ENCODE data around the gene CBFB.
"Not testable (repeated sequence)": the region's sequence is repeated elsewhere in the genome, so short reads cannot be mapped to it uniquely, and the experiment has no call there.

The CBFB gene

GRCh38 chr16:67101311-67102082 is 72.5 kb downstream of the CBFB start:
- DNase-seq: no peak

DNA sequence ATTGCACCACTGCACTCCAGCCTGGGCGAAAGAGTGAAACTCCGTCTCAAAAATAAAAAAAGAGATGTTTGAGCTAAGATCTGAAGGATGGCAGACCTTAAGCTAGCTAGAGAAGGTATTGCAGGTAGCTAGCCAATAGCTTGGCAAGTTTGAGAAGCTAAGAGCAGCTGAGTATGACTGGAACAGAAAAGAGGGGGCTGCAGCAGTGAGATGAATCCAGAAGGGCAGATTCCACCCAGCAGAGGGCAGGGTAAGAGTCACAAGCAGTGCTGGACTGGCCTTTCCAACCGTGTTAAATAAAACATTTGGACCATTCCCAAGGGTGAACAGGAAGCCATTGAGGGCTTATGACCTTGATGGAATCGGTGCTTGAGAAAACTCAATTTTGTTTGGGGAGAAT is 75.1 kb downstream of the CBFB start:
- no peak for DNase-seq

DNA sequence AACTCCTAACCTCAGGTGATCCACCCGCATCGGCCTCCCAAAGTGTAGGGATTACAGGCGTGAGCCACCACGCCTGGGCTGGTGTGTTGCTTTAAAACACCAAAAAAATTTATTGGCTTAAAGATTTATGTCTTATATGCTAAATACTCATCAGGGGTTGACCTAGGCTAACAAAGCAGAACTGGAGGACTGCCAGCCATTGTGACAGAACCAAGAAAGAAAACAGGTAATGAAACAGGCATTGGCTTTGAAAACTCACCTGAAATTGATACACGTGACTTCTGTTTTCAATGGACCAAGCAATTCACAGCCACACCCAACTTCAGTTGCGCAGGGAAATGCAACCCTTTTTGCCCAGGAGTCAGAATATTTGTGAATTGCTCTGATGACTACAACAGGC is 75.9 kb downstream of the CBFB start:
- no peak for DNase-seq

- no peak for DNase-seq
These were observed 76.3 kb downstream of the CBFB start for GRCh38 chr16:67105246-67105645.

- DNase-seq: no peak
These were observed 76.9 kb downstream of the CBFB start for GRCh38 chr16:67105881-67106280.

DNA sequence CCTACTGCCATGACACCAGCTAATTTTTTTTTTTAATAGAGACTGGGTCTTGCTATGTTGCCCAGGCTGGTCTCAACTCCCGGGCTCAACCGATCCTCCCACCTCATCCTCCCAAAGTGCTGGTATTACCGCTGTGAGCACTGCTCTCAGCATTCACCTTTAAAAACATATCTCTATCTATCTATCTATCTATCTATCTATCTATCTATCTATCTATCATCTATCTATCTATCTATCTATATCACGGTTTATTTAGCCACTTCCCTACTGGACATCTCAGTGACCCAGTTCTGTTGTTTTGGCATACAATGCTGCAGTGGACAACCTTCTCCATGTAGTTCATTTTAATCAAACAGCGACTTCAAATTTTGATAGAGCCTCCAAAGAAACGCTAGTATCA is 79.5 kb downstream of the CBFB start:
- no peak for DNase-seq

DNA sequence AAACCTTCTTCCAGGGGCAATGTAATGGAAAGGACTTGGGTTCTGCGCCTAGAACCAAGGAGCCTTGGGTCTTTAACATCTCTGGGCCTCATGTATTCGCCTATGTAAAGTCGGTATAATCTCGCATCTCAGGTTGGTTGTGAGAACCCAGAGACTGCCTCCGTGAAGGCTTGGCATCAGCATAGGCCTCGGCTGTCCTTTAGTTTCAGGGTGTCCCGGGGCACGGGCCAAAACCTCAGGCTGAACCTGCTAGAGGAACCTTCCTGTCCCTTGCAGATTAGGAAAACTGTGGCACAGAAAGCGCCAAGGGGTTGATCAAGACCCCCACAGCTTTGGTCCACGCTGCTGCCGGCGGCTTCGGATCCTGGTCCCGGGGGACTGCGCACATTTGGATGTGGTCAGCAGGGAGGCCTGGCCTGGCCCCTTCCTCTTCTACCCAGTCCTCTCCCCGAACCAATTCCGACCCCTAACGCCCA is 80.0 kb downstream of the CBFB start:
- DNase-seq: no peak

GRCh38 chr16:67109407-67110135 is 80.6 kb downstream of the CBFB start, which contains the start of gene PHAF1:
Gene PHAF1, plus strand, starts transcription at chr16:67109941. Its CDS starts 235 bp downstream, at chr16:67110176.
- peak; percentile 96 for DNase-seq

DNA sequence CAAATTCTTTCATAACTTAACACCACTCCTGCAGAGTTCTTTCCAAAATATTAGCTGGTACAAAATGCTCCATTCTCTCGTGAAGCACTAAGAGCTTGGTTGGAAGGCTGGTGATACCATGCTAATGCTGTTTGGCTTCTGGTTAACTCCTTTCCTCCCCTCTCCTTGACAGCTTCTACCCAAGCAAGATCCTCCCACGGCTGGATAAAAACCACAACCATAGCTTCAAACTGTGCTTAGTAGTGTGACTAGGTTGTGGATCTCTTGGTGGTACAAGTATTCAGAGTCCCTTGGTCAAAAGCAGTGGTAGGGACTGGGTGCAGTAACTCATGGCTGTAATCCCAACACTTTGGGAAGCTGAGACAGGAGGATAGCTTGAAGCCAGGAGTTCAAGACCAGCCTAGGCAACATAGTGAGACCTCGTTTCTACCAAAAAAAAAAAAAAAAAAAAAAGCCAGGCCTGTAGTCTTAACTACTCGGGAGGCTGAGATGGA is 83.0 kb downstream of the CBFB start:
- DNase-seq: no peak

- no peak for DNase-seq
These were observed 83.8 kb downstream of the CBFB start for GRCh38 chr16:67112591-67113399.

- no peak for DNase-seq
These were observed 85.8 kb downstream of the CBFB start for GRCh38 chr16:67114793-67115192.

DNA sequence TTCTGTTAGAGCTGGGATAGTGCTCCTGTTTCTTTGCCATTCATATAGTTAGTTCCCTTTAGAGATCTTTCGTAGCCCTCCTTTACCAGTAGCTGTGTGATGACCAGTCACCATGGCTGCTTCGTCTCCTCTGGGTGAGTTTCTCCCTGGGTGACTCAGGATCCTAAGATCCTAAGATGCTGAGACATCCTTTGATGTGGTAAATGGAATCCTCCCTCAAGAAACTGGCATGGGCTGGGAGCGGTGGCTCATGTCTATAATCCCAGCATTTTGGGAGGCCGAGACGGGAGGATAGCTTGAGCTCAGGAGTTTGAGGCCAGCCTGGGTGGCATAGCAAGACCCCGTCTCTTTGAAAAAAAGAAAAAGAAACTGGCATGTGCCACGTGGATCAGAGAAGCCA is 86.7 kb downstream of the CBFB start:
- DNase-seq: no peak

DNA sequence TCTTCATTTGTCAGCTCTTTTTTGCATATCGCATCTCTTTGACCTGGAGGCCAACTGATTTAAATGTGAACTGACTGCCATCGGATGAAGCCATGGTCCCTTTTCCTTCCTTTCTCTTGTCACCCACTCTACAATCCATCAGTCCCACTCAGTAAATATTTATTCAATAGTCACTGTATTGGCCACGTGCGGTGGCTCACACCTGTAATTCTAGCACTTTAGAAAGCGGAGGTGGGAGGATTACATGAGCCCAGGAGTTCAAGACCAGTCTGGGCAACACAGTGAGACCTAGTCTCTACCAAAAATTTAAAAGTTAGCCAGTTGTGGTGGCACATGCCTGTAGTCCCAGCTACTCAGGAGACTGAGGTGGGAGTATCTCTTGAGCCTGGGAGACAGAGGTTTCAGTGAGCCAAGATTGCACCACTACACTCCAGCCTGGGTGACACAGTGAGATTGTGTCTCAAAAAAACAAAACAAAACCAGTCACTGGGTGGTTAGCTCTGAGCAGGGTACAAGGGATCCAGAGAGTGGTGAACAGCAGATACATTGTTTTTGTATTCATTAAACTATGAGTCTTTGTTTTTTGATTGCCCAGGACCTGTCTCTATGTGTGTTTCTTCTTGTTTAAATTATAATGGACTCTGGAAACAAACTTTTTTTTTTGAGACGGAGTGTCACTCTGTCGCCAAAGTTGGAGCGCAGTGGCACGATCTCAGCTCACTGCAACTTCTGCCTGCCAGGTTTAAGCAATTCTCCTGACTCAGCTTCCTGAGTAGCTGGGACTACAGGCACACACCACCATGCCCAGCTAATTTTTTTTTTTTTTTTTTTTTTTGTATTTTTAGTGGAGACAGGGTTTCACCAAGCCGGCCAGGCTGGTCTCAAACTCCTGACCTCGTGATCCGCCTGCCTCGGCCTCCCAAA is 87.7 kb downstream of the CBFB start:
- no peak for DNase-seq

DNA sequence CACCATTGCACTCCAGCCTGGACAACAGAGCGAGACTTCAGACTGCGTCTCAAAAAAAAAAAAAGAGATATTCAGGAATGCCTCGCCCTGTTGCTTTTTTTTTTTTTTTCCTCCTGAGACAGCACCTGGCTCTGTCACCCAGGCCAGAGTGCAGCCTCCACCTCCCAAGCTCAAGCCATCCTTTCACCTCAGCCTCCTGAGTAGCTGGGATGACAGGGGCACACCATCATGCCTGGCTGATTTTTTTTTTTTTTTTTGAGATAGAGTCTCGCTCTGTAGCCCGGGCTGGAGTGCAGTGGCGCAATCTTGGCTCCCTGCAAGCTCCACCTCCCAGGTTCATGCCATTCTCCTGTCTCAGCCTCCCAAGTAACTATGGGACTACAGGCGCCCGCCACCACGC is 88.8 kb downstream of the CBFB start:
- DNase-seq: no peak

- no peak for DNase-seq
These were observed 91.1 kb downstream of the CBFB start for GRCh38 chr16:67120025-67120424.

DNA sequence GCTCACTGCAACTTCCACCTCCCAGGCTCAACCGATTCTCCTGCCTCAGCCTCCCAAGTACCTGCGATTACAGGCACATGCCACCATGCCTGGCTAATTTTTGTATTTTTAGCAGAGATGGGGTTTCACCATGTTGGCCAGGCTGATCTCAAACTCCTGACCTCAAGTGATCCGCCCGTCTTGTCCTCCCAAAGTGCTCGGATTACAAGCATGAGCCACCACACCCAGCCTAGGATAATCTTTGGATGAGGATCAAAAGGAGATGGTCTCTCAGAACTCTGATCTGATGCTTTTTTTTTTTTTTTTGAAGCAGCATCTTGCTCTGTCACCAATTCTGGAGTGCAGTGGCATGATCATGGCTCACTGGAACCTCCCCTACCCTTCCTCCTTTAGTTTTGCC is 93.8 kb downstream of the CBFB start:
- not testable (repeated sequence) for DNase-seq

- no peak for DNase-seq
These were observed 99.5 kb downstream of the CBFB start for GRCh38 chr16:67128417-67128816.

DNA sequence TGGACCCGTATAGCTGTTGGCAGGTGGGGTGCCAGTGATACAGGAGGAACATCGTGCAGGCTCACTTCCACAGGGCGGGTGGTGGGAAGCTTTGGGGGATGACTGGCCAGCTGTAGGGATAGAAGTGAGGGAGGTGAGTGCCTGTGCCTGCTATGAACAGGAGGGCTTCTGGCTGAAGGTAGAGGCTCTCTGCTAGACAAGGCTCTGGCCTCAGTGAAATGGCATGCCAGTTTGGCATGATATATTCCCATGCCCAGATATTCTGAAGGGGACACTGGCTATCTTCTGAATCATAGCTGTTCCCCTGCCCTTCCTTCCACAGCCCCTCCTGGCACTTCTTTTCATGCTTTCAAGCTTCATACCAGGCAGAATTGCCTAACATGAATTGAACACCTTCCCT is 99.9 kb downstream of the CBFB start:
- DNase-seq: no peak

GRCh38 chr16:67129422-67129821 is 100.5 kb downstream of the CBFB start:
- DNase-seq: no peak

DNA sequence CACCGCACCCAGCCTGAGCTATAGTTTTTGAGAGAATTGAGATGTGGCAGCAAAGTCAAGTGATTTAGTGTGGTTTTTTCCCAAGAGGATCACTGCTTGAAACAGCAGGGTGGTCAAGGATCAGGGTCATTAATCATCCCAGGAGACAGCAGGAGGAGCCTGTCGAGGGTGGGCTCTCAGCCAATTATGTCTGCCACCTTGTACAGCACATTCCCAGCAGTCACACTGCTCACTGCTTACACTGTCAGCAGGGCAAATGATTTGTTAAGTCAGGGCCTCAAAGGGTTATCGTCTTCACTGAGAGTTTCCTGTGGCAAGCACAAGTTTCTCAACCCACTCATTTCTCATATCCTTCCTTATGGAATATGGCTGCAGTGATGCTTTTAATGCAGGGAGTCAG is 108.7 kb downstream of the CBFB start:
- no peak for DNase-seq

- no peak for DNase-seq
These were observed 112.4 kb downstream of the CBFB start for GRCh38 chr16:67141391-67141790.

DNA sequence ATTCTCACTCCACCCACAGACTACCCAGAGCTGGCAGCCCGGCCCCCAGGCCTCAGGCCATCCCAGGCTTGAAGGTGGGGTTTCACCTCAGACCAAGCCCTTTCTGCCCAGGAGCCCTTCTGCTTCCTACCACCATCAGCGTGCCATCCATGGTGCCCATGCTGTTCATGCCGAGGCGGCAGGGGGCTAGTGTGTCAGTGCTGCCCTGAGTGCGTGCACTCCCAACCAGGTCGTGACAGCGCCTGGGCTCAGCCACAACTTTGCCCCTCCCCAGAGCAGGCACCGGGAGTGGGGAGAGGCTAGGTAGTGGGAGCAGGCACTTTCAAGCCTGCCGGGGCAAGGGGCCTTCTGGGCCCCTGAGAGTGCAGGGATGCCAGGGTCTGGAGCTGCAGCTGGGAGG is 113.4 kb downstream of the CBFB start:
- DNase-seq: no peak

All from stimulated activated CD4-positive, alpha-beta T cell treated with anti-CD3 and anti-CD28 coated beads, Interleukin-12 subunit alpha, Interleukin-12 subunit beta, amount 100 ng/mL, for 4 hours (primary cell).